Mammary microvascular endothelial cell (primary cell): ENCODE data around the gene MAT1A. TPM values are rescaled to one million over a fixed set of nuclear protein-coding genes. Genes with fewer than 3 reads are reported as not detected.

Experiments
- total RNA-seq: library from RNA; depleted of rRNA; stranded (reverse); fragments of >200 nt; gene quantifications from 2 replicates; pipeline ENCODE4 v1.2.3, GENCODE V29; 2015

The MAT1A gene
- total RNA-seq, result not detected in 2 replicates

GRCh38 chr10:80289451-80290287 is at the start of gene MAT1A:
Gene MAT1A, minus strand, starts transcription at chr10:80289658. Its CDS starts 235 bp downstream, at chr10:80289423.

Other genes starting within 250 kb of the MAT1A start
- 7.1 and 13.0 TPM in 2 replicates for gene TMEM254, start 211.0 kb downstream of the MAT1A start, total RNA-seq
- 0.59 and 1.7 TPM in 2 replicates for gene PLAC9, start 156.9 kb downstream of the MAT1A start, total RNA-seq
- 128 and 135 TPM in 2 replicates for gene ANXA11, start 84.1 kb downstream of the MAT1A start, total RNA-seq
- not detected in 2 replicates for gene DYDC1, start 67.1 kb upstream of the MAT1A start, total RNA-seq
- not detected in 2 replicates for gene DYDC2, start 67.1 kb upstream of the MAT1A start, total RNA-seq
- gene PRXL2A, start 118.9 kb upstream of the MAT1A start, total RNA-seq, result 143 and 155 TPM in 2 replicates
- gene TSPAN14, start 164.7 kb upstream of the MAT1A start, total RNA-seq, result 219 and 252 TPM in 2 replicates
- not detected in 2 replicates for gene SH2D4B, start 248.2 kb upstream of the MAT1A start, total RNA-seq